HG03025 (cell line): ENCODE measurements around the gene PYDC1.
"Not testable (repeated sequence)": the region's sequence is repeated elsewhere in the genome, so short reads cannot be mapped to it uniquely, and the experiment has no call there.

ENCODE experiments used
- ATAC-seq: cut with Tn5 transposase; IDR thresholded peaks from one replicate; pipeline ENCODE4 v1.9.1; 2021; ENCODE audit warnings: mild to moderate bottlenecking, moderate library complexity; ENCODE audit not compliant: unreplicated experiment, low FRiP score

PYDC1 gene

GRCh38 chr16:31183432-31184428 lies 33.2 kb downstream of the PYDC1 start:
- no peak for ATAC-seq

GRCh38 chr16:31182391-31182790 lies 34.5 kb downstream of the PYDC1 start:
- no peak for ATAC-seq

- ATAC-seq, result no peak
These were observed 35.7 kb downstream of the PYDC1 start for GRCh38 chr16:31181102-31181830.

- ATAC-seq, result peak; percentile 58
These were observed 37.0 kb downstream of the PYDC1 start, which contains the start of gene FUS for GRCh38 chr16:31179747-31180459. Gene FUS, plus strand, starts transcription at chr16:31180139. Its CDS starts 76 bp downstream, at chr16:31180215.

- ATAC-seq, result no peak
These were observed 37.7 kb downstream of the PYDC1 start for GRCh38 chr16:31179219-31179746.

GRCh38 chr16:31177136-31177535 lies 39.8 kb downstream of the PYDC1 start:
- no peak for ATAC-seq

- not testable (repeated sequence) for ATAC-seq
These were observed 46.9 kb downstream of the PYDC1 start for GRCh38 chr16:31170048-31170447.

GRCh38 chr16:31168848-31169247 lies 48.1 kb downstream of the PYDC1 start:
- no peak for ATAC-seq

- ATAC-seq, result no peak
These were observed 49.6 kb downstream of the PYDC1 start for GRCh38 chr16:31167315-31167714.
